Upper lobe of left lung (tissue), 6 donors: ENCODE measurements around the gene IPO11. TPM values are rescaled to one million over a fixed set of nuclear protein-coding genes. Genes with fewer than 3 reads are reported as not detected.
A peak's percentile ranks its signal among the peaks of the same experiment; 100 is the strongest.
"Not testable (repeated sequence)": the region's sequence is repeated elsewhere in the genome, so short reads cannot be mapped to it uniquely, and the experiment has no call there.

Experiments
- ATAC-seq, 2 donors: fragments of 200-7000 bp; cut with Tn5 transposase; one replicate each; pipeline ENCODE4 v1.9.1; 2022; ENCODE audit warnings: mild to moderate bottlenecking in 2 of 2, moderate library complexity in 2 of 2; ENCODE audit not compliant: low FRiP score in 2 of 2
- DNase-seq, 2 donors: peaks; one replicate each; pipeline ENCODE4 v3.0.0-alpha.2; 2019 to 2020
- H3K27ac ChIP-seq, 4 donors: fragments of 200-600 bp; sonication (generic); one replicate each; pipeline ENCODE4 v1.5.1; 2016 to 2019
- H3K27me3 ChIP-seq, 4 donors: fragments of 200-600 bp; sonication (generic); one replicate each; pipeline ENCODE4 v1.5.1; 2017 to 2019
- H3K36me3 ChIP-seq, 4 donors: fragments of 200-600 bp; sonication (generic); one replicate each; pipeline ENCODE4 v1.5.1; 2016 to 2019
- H3K4me1 ChIP-seq, 4 donors: fragments of 200-600 bp; sonication (generic); one replicate each; pipeline ENCODE4 v1.5.1; 2018 to 2019
- H3K4me3 ChIP-seq, 4 donors: fragments of 200-600 bp; sonication (generic); one replicate each; pipeline ENCODE4 v1.5.1; 2017 to 2019; ENCODE audit warnings: mild to moderate bottlenecking in 2 of 4, moderate library complexity in 1 of 4
- H3K9me3 ChIP-seq, 4 donors: fragments of 200-600 bp; sonication (generic); one replicate each; pipeline ENCODE4 v1.5.1; 2018 to 2019
- EP300 ChIP-seq, 4 donors: sonication (generic); formaldehyde crosslinking; IDR thresholded peaks; one replicate each; pipeline ENCODE4 v1.5.1; 2017; ENCODE audit warnings: antibody characterized with exemption in 4 of 4, control low read depth in 2 of 4
- POLR2A ChIP-seq, 4 donors: fragments of 450-650 bp; IDR thresholded peaks; one replicate each; pipeline ENCODE4 v1.5.1; 2016 to 2017; ENCODE audit warnings: antibody characterized with exemption in 4 of 4, mild to moderate bottlenecking in 2 of 4
- POLR2AphosphoS5 ChIP-seq, 2 donors: sonication (generic); formaldehyde crosslinking; IDR thresholded peaks; one replicate each; pipeline ENCODE4 v1.5.1; 2017; ENCODE audit warnings: antibody characterized with exemption in 2 of 2
- WGBS, 2 donors: methylation state at CpG; one replicate each; pipeline ENCODE4 v1.1.5; 2017 to 2018; 5-methylcytosine and 5-hydroxymethylcytosine counted together
- total RNA-seq, 6 donors: library from RNA; depleted of rRNA in 4 of 6; stranded (reverse); fragments of >200 nt in 4 of 6; gene quantifications; one replicate each; pipeline versions ENCODE4 v1.1.0 to v1.2.1, GENCODE V29; 2016 to 2021
- TF ChIP-seq, protein P1 (sequence below), 6 experiments: fragments of 450-650 bp in 4 of 6; fragments of 200-600 bp in 2 of 6; sonication (generic) in 2 of 6; IDR thresholded peaks; one replicate each; pipeline ENCODE4 v1.5.1; 2016 to 2019; ENCODE audit warnings: antibody characterized with exemption in 6 of 6
- donor health status: DM: no; HTN: no; CAD: no; lungs with moderate emphysema.
- donor health status: DM: no; HTN: yes; CAD: no; lungs with severe emphysema.

IPO11 gene
- total RNA-seq, 6 donors from 2014 or later = 12.2 to 40.4 (median 18.8) TPM

- WGBS, 2 donors = 83 to 87% methylated on average over 6 of the region's 6 CpGs
- no peak overlapping the region for H3K4me3 ChIP-seq
- H3K36me3 ChIP-seq = peaks cover 0 to 13% (median 0%) of the 10 kb centered on the region in 4 donors
- no peak for ATAC-seq
- no peak for DNase-seq
- no peak overlapping the region for H3K27ac ChIP-seq
- TF ChIP-seq, protein P1, sequence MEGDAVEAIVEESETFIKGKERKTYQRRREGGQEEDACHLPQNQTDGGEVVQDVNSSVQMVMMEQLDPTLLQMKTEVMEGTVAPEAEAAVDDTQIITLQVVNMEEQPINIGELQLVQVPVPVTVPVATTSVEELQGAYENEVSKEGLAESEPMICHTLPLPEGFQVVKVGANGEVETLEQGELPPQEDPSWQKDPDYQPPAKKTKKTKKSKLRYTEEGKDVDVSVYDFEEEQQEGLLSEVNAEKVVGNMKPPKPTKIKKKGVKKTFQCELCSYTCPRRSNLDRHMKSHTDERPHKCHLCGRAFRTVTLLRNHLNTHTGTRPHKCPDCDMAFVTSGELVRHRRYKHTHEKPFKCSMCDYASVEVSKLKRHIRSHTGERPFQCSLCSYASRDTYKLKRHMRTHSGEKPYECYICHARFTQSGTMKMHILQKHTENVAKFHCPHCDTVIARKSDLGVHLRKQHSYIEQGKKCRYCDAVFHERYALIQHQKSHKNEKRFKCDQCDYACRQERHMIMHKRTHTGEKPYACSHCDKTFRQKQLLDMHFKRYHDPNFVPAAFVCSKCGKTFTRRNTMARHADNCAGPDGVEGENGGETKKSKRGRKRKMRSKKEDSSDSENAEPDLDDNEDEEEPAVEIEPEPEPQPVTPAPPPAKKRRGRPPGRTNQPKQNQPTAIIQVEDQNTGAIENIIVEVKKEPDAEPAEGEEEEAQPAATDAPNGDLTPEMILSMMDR (IDR thresholded peaks at IDR 0.05) = no peak
- TF ChIP-seq POLR2A (IDR thresholded peaks at IDR 0.05) = no peak
- no peak for TF ChIP-seq EP300 (IDR thresholded peaks at IDR 0.05)
- TF ChIP-seq POLR2AphosphoS5 (IDR thresholded peaks at IDR 0.05) = no peak
- no peaks in the 10 kb centered on the region for H3K9me3 ChIP-seq
- H3K27me3 ChIP-seq = no peaks in the 10 kb centered on the region
- H3K4me1 ChIP-seq = peaks cover 0 to 3% (median 0%) of the 10 kb centered on the region in 4 donors
Observed at GRCh38 chr5:62514510-62515119, 102.1 kb downstream of the IPO11 start.

- H3K36me3 ChIP-seq, ATAC-seq, DNase-seq, H3K4me3 ChIP-seq, H3K27ac ChIP-seq, H3K4me1 ChIP-seq, H3K9me3 ChIP-seq, H3K27me3 ChIP-seq: not testable (repeated sequence)
- 96 to 100% methylated on average over 1 of the region's 1 CpG for WGBS, 2 donors
Observed at GRCh38 chr5:62520812-62521211, 108.2 kb downstream of the IPO11 start.

GRCh38 chr5:62521319-62521718, 108.8 kb downstream of the IPO11 start:
- TF ChIP-seq EP300 (IDR thresholded peaks at IDR 0.05) = no peak
- TF ChIP-seq, protein P1 (IDR thresholded peaks at IDR 0.05) = no peak
- peak in 1 of 2 donors; percentile 40 for ATAC-seq
- peaks cover 0 to 4% (median 0%) of the 10 kb centered on the region in 4 donors for H3K36me3 ChIP-seq
- no peak for DNase-seq
- WGBS, 2 donors = 64 to 67% methylated on average over 2 of the region's 2 CpGs
- no peak overlapping the region for H3K4me3 ChIP-seq
- peaks cover 0 to 3% (median 0%) of the 10 kb centered on the region in 4 donors for H3K4me1 ChIP-seq
- no peaks in the 10 kb centered on the region for H3K27me3 ChIP-seq
- no peaks in the 10 kb centered on the region for H3K9me3 ChIP-seq
- no peak overlapping the region for H3K27ac ChIP-seq

DNA sequence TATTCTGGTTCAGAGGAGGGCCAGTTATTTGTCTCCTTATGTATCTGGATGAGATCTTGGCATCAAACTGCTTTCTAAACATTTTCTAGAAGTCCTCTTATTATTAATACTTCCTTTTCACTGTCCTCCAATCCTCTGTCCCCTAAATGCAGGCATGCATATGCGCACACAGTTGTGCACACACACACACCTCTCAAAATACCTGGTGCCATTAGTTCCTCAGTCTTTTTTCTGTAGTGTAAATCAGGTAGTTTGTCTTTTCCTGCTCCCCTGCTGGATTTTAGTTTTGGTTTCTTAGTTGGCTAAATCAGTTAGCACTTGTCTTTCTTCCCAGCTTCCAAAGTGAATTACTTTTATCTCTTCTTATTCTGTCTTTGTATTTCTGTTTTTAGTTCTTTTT, 110.2 kb downstream of the IPO11 start:
- Histone ChIP-seq H3K4me1 (no peaks in the 10 kb centered on the region), H3K9me3 (no peaks in the 10 kb centered on the region), H3K36me3 (no peaks in the 10 kb centered on the region), H3K27me3 (no peaks in the 10 kb centered on the region), H3K27ac (no peak overlapping the region), H3K4me3 (no peak overlapping the region)
- 94 to 95% methylated on average over 1 of the region's 1 CpG for WGBS, 2 donors
- TF ChIP-seq POLR2AphosphoS5 (IDR thresholded peaks at IDR 0.05) (no peak), EP300 (IDR thresholded peaks at IDR 0.05) (no peak), POLR2A (IDR thresholded peaks at IDR 0.05) (no peak)
- TF ChIP-seq, protein P1 (IDR thresholded peaks at IDR 0.05) = no peak
- no peak for ATAC-seq
- DNase-seq = no peak

DNA sequence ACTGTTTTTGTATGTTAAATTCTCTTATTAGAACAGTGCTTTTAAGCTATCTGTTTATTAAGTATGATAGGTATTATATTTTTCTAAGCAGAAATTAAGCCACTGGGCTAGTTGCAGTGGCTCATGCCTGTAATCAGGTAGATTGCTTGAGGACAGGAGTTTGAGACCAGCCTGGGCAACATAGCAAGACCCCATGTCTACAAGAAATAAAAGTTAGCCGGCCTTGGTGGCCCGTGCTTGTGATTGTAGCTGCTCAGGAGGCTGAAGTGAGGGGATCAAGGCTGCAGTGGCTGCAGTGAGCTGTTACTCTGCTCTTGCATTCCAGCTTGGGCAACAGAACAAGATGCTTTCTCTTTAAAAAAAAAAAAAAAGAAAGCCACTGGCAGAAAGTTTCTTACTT, 121.0 kb downstream of the IPO11 start:
- WGBS, 2 donors = 95 to 96% methylated on average over 2 of the region's 2 CpGs
- DNase-seq = no peak
- Histone ChIP-seq H3K27me3 (no peaks in the 10 kb centered on the region), H3K27ac (no peak overlapping the region), H3K9me3 (no peaks in the 10 kb centered on the region), H3K36me3 (peaks cover 0 to 19% (median 2%) of the 10 kb centered on the region in 4 donors), H3K4me3 (no peak overlapping the region), H3K4me1 (no peaks in the 10 kb centered on the region)
- TF ChIP-seq EP300 (IDR thresholded peaks at IDR 0.05) (no peak), POLR2AphosphoS5 (IDR thresholded peaks at IDR 0.05) (no peak), POLR2A (IDR thresholded peaks at IDR 0.05) (no peak)
- TF ChIP-seq, protein P1 (IDR thresholded peaks at IDR 0.05) = no peak
- ATAC-seq = no peak
